ENCODE measurements around the gene NELFA.
"Not testable (repeated sequence)": the region's sequence is repeated elsewhere in the genome, so short reads cannot be mapped to it uniquely, and the experiment has no call there.

Gene NELFA

DNA sequence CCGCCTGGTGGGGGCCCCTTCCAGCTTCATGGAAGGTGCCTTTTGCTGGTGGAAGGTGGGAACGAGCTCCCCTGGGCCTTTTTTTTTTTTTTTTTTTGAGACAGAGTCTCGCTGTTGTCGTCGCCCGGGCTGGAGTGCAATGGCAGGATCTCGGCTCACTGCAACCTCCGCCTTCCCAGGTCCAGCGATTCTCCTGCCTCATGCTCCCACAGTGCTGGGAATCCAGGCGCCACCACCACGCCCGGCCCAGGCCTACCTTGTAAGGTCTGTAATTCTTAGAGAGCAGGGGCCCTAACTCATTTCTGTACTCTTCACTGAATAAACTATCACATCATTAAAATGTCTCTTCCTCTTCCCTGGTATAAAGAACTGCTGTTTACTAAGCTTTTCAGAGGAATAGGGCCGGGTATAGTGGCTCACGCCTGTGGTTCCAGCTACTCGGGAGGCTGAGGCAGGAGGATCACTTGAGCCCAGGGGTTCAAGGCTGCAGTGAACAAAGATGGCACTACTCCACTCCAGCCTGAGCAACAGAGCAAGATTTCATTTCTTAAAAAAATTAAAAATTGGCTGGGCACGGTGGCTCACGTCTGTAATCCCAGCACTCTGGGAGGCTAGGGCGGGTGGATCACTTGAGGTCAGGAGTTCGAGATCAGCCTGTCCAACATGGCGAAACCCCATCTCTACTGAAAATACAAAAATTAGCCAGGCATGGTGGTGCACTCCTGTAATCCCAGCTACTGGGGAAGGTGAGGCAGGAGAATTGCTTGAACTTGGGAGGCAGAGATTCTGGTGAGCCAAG is 14.9 kb downstream of the NELFA start:
- DNase-seq (ENCODE audit: low read depth) = not testable (repeated sequence)

DNA sequence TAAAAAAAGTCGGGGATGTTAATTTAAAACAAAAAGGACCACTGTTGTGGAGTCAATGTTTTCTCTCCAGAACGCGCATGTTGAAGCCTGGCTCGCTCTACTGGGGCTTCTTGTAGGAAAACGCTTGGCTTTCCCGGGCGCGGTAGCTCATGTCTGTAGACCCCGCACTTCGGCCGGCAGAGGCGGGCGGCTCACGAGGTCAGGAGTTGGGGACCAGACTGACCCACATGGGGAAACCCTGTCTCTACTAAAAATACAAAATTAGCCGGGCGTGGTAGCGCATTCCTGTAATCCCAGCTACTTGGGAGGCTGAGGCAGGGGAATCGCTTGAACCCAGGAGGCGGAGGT is 15.6 kb downstream of the NELFA start:
- no peak for DNase-seq (ENCODE audit: low read depth)

DNA sequence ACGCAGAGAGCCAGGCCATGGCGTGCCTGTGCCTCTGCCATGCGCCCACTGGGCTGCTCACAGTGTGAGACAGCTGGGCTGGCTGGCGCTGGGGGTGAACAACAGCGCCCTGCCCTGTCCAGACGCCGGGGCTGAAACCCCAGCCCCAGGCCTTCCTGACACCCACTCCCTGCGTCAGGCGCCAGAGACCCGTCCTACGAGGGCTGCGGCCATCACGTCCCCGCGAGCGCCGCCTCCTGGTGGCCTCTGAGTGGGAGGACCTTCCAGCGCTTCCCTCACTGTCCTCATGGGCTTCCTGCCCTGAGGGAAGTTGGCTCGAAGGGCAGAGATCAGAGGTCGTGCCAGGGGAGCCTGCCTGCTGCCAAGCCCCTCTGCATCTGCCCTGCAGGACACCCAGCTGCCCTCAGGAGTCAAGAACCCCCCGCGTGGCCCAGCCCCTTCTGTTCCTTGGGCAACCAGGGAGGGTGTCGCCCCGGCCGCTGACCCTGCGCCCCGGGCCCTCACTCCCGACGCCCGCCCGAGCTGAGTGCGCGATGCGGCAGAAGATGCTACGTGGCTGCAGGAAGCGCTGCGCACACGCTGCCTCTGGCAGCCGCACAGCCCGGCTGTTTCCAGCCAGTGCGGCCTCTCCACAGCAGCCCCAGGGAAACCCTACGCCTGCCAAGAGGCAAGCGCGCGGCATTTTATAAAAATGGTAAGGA is 16.2 kb downstream of the NELFA start:
- DNase-seq (ENCODE audit: low read depth) = no peak

DNA sequence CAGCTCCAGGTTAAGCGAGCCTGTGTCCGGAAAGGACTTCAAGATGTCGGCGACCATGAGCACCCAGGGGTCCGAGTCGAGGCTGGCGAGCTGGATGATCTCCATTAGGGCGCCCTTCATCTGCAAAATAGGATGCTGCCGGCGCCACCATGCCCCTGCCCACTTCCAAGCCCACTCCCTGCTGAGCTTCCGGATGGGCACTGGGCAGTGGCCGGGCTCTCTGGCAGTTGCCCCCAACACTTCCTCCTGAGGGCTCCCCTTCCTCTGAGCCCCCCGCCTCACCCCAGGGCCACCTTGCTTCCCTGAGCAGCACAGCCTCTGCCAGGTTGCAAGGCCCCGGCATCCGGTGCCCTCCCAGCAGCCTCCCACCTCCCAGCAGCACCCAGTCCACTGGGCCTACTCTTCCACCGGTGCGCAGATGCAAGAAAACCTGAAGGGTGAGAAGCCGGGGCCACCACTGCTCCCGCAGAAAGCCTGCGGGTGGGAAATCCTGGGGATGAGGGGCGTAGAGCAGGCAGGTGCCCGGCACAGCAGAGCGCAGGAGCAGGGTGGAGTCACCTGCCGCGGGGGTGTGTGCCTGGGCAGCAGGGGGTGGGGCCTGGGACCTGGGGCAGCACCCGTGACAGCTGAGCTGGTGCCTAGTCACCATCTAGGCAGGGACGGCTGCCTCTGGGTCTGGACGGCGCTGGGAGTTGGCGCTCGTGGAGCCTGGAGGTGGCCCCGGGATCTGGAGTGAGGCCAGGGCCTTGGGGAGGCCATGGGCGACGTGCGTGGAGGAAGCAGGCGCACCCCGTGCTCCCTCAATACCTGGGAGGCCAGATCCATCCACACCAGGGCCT is 17.0 kb downstream of the NELFA start:
- no peak for DNase-seq (ENCODE audit: low read depth)

- no peak for DNase-seq (ENCODE audit: low read depth)
Measured at GRCh38 chr4:1991087-1991486, 17.7 kb downstream of the NELFA start.

GRCh38 chr4:1990676-1991075 is 18.1 kb downstream of the NELFA start:
- no peak for DNase-seq (ENCODE audit: low read depth)

GRCh38 chr4:1990348-1990645 is 18.5 kb downstream of the NELFA start:
- no peak for DNase-seq (ENCODE audit: low read depth)

- no peak for DNase-seq (ENCODE audit: low read depth)
Measured at GRCh38 chr4:1989533-1990347, 19.0 kb downstream of the NELFA start.

GRCh38 chr4:1988327-1988724 is 20.4 kb downstream of the NELFA start:
- no peak for DNase-seq (ENCODE audit: low read depth)

- no peak for DNase-seq (ENCODE audit: low read depth)
Measured at GRCh38 chr4:1987721-1988326, 20.9 kb downstream of the NELFA start.

- DNase-seq (ENCODE audit: low read depth) = no peak
Measured at GRCh38 chr4:1987296-1987695, 21.5 kb downstream of the NELFA start.

- DNase-seq (ENCODE audit: low read depth) = no peak
Measured at GRCh38 chr4:1986578-1987210, 22.1 kb downstream of the NELFA start.

- no peak for DNase-seq (ENCODE audit: low read depth)
Measured at GRCh38 chr4:1985780-1986577, 22.8 kb downstream of the NELFA start.

DNA sequence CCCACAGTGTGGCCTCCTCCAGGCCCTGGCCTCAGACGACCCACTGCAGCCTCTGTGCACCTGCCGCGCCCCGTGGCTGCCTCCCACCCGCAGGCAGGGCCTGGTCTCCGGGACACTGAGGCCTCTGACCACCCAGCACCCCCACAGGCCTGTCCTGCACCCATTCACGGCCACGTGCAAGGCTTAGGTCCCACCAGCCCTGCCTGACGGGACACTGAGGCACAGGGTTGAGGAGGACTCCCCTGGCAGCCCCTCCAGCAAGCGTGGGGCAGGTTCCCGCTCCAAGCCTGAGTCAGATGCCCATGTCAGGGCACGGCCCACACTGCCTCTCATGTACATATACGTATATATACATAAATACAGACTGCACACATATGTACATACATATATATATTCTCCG is 23.5 kb downstream of the NELFA start:
- DNase-seq (ENCODE audit: low read depth) = no peak

DNA sequence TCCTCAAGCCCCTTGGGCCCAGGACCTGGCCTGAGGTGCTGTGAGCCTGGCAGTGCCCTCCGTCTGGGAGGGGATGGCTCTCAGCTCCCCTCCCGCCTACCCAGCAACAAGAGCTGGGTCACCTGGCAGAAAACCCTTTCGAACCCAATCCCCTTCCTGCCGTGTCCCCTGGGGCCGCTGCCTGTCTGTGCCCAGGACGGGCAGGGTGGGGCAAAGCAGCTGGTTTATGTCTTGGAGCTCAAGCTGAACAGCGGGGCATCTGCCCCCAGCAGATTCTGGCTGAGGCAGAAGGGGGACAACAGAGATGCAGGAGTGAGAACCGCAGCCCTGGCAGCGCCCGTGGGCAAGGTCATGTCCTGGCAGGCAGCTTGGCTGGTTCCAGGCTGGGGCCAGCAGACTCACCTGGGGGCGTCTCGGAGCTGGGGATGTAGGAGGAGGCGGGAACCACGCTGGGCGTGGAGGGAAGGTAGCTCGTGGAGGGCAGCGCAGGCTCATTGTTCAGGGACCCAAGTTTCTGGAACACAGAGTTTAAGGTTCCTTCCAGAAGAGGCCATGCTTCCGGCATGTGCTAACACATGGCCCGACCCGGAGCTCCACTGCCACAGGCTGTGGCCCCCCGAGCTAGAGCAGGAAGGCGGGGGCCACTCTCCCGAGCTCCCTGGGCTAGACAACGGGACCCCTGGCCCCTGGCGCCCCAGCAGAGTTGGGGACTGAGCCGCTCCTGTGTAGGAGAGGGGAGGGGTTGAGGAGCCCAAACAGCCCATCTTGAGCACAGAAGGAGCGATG is 24.2 kb downstream of the NELFA start:
- no peak for DNase-seq (ENCODE audit: low read depth)

DNA sequence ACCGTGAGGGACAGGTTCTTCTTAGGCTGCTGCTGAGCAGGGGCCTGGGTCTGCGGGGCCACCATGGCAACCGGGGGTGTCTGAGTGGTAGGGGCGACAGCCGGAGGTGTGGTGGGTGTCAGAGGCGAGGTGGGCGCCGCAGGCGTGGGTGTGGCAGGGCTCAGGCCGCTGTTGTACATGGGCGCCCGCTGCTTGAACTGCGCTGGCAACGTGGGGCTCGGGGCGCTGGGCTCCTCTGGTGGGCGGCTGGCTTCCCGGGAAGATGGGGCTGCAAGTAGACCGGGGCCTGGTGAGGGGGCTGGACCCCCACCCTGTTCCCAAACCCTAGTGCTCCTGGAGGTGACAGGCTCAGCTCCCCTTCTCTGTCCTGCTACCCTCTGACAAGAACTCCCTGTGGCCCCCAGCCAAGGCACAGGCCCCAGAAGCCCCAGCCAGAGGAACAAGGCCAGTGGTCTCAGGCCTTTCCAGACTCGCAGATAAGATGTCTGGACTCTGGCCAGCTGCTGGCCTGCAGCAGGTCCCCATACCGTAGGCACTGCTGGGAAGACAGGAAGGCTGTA is 24.8 kb downstream of the NELFA start:
- no peak for DNase-seq (ENCODE audit: low read depth)

DNA sequence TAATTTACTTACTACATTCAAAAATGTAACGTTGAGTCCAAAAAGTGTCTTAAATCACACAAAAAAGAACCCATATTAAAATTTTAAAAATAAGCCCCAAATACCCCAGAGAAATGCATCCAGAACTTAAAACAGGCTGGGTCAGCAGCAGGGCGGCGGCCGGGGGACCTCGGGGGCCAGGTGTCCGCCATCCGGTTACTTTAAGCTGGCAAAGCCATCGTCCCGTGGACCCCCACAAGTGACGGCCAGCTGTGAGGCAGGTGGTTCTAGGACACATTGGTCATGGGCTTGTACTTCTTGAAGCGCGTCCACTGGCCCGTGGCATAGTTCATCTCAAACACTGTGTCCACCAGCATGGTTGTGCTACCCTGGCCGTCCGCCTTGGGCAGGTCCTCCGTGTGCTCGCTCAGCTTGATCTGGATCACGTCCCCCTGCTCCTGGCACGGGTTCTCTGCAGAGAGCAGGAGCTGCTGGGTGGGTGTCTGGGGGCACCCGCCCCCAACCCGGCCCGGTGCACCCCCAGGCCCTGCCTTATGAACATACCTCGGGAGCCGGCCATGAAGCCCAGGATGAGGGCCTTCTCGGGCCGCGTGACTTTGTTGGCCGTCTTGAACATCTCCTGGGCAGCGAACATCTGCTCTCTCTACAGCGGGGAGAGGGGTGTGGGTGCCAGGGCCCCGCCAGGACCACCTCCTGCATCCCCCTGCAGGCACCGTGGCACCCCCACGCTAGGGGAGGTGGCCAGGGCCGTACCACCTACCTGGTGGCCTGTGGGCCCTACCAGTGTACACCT is 25.5 kb downstream of the NELFA start:
- no peak for DNase-seq (ENCODE audit: low read depth)

Data from HS-5 (cell line).